ENCODE results near the gene LPIN2. TPM values are rescaled to one million over a fixed set of nuclear protein-coding genes. Genes with fewer than 3 reads are reported as not detected.

Gene LPIN2
- total RNA-seq, 4 donors from 2014 or later, result 4.2 to 8.6 (median 6.7) TPM

GRCh38 chr18:2974731-2975130 lies 38.2 kb downstream of the LPIN2 start:
- WGBS, 2 donors, result 92 to 93% methylated on average over 3 of the region's 3 CpGs
- TF ChIP-seq POLR2A (IDR thresholded peaks at IDR 0.05), result no peak
- TF ChIP-seq CTCF (IDR thresholded peaks at IDR 0.05), result no peak
- H3K4me3 ChIP-seq (ENCODE audit: low read depth, poor library complexity, severe bottlenecking), result no peak overlapping the region
- intact Hi-C loops (cut with DNase I; ENCODE audit: low total_unique reads), result no loop called here
- no peak for DNase-seq (ENCODE audit: low spot score in 2 of 2)

GRCh38 chr18:2971741-2972552 lies 41.0 kb downstream of the LPIN2 start:
- intact Hi-C loops (cut with DNase I; ENCODE audit: low total_unique reads), result no loop called here
- 75% methylated on average over 18 of the region's 18 CpGs for WGBS, 2 donors
- H3K4me3 ChIP-seq (ENCODE audit: low read depth, poor library complexity, severe bottlenecking), result no peak overlapping the region
- peak in 1 of 2 donors; percentile 46 for DNase-seq (ENCODE audit: low spot score in 2 of 2)
- TF ChIP-seq CTCF (IDR thresholded peaks at IDR 0.05) (no peak), POLR2A (IDR thresholded peaks at IDR 0.05) (no peak)

GRCh38 chr18:2970772-2971659 lies 41.9 kb downstream of the LPIN2 start:
- TF ChIP-seq CTCF (IDR thresholded peaks at IDR 0.05) (no peak), POLR2A (IDR thresholded peaks at IDR 0.05) (no peak)
- 71 to 73% methylated on average over 11 of the region's 11 CpGs for WGBS, 2 donors
- DNase-seq (ENCODE audit: low spot score in 2 of 2), result no peak
- no peak overlapping the region for H3K4me3 ChIP-seq (ENCODE audit: low read depth, poor library complexity, severe bottlenecking)
- intact Hi-C loops (cut with DNase I; ENCODE audit: low total_unique reads), result no loop called here

GRCh38 chr18:2970344-2970743 lies 42.6 kb downstream of the LPIN2 start:
- H3K4me3 ChIP-seq (ENCODE audit: low read depth, poor library complexity, severe bottlenecking), result no peak overlapping the region
- TF ChIP-seq CTCF (IDR thresholded peaks at IDR 0.05), result no peak
- TF ChIP-seq POLR2A (IDR thresholded peaks at IDR 0.05), result no peak
- intact Hi-C loops (cut with DNase I; ENCODE audit: low total_unique reads), result no loop called here
- DNase-seq (ENCODE audit: low spot score in 2 of 2), result no peak
- 63 to 72% methylated on average over 3 of the region's 3 CpGs for WGBS, 2 donors

- DNase-seq (ENCODE audit: low spot score in 2 of 2), result no peak
- WGBS, 2 donors, result 70% methylated on average over 3 of the region's 3 CpGs
- TF ChIP-seq POLR2A (IDR thresholded peaks at IDR 0.05), result no peak
- H3K4me3 ChIP-seq (ENCODE audit: low read depth, poor library complexity, severe bottlenecking), result no peak overlapping the region
- intact Hi-C loops (cut with DNase I; ENCODE audit: low total_unique reads), result no loop called here
Measured at GRCh38 chr18:2969695-2970094, 43.2 kb downstream of the LPIN2 start.

GRCh38 chr18:2968606-2969005 lies 44.3 kb downstream of the LPIN2 start:
- WGBS, 2 donors, result 82 to 93% methylated on average over 1 of the region's 1 CpG
- TF ChIP-seq CTCF (IDR thresholded peaks at IDR 0.05), result no peak
- TF ChIP-seq POLR2A (IDR thresholded peaks at IDR 0.05), result no peak
- H3K4me3 ChIP-seq (ENCODE audit: low read depth, poor library complexity, severe bottlenecking), result no peak overlapping the region
- no peak for DNase-seq (ENCODE audit: low spot score in 2 of 2)
- intact Hi-C loops (cut with DNase I; ENCODE audit: low total_unique reads), result no loop called here

Data from lower leg skin (tissue), 4 donors.